Keratinocyte (primary cell): ENCODE data around the gene WTAP.

Source experiments
- EZH2 ChIP-seq: IDR thresholded peaks from one replicate; pipeline ENCODE4 v1.6.1; 2012; ENCODE audit warnings: inconsistent platforms, mild to moderate bottlenecking, low read length, moderate library complexity
- TF ChIP-seq, protein P1 (sequence below), 3 experiments: IDR thresholded peaks in 1 of 3; conservative IDR thresholded peaks in 1 of 3; optimal IDR thresholded peaks in 1 of 3; 2 replicates in 2 of 3; 3 replicates in 1 of 3; pipeline versions ENCODE3 to v1.5.1; 2011; ENCODE audit warnings: low read length in 3 of 3, mild to moderate bottlenecking in 3 of 3, moderate library complexity in 2 of 3, control low read depth in 1 of 3, inconsistent platforms in 1 of 3; ENCODE audit not compliant: insufficient read depth in 2 of 3; ENCODE audit errors: extremely low read depth in 1 of 3

DNA sequence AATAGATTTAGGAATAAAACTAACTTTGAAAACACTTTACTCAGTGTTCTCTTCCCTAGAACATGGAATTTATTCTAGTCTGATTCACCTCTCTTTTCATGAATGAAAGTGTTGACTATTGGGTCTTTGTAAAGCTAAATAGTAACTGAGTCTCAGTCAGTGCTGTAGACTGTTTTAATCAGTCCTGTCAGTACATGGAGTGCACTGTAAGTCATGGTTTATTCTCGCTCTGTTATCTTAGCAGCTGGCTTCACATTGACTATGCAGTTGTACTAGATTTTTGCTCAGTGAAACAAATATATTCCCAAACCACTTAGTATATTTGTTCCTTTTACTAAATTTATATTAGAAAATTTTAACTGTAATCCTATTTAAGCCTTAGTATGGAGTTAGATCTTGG is 19.5 kb downstream of the WTAP start:
- TF ChIP-seq, protein P1, sequence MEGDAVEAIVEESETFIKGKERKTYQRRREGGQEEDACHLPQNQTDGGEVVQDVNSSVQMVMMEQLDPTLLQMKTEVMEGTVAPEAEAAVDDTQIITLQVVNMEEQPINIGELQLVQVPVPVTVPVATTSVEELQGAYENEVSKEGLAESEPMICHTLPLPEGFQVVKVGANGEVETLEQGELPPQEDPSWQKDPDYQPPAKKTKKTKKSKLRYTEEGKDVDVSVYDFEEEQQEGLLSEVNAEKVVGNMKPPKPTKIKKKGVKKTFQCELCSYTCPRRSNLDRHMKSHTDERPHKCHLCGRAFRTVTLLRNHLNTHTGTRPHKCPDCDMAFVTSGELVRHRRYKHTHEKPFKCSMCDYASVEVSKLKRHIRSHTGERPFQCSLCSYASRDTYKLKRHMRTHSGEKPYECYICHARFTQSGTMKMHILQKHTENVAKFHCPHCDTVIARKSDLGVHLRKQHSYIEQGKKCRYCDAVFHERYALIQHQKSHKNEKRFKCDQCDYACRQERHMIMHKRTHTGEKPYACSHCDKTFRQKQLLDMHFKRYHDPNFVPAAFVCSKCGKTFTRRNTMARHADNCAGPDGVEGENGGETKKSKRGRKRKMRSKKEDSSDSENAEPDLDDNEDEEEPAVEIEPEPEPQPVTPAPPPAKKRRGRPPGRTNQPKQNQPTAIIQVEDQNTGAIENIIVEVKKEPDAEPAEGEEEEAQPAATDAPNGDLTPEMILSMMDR (optimal IDR thresholded peaks at IDR 0.05 in 1 of 3, IDR thresholded peaks at IDR 0.05 in 1 of 3, conservative IDR thresholded peaks at IDR 0.05 in 1 of 3; ENCODE audit: extremely low read depth in 1 of 3, insufficient read depth in 2 of 3, low read length in 3 of 3): no peak
- no peak for TF ChIP-seq EZH2
